HEK293 (cell line): ENCODE results near the gene PSMD6.
A peak's percentile ranks its signal among the peaks of the same experiment; 100 is the strongest.

Source experiments
- GLIS2 ChIP-seq: fragments of 450-650 bp; formaldehyde crosslinking; IDR thresholded peaks from 2 replicates; pipeline ENCODE4 v1.5.1; 2016; ENCODE audit warnings: missing biosample characterization, missing genetic modification characterization
- KLF16 ChIP-seq: fragments of 450-650 bp; formaldehyde crosslinking; IDR thresholded peaks from 2 replicates; pipeline ENCODE4 v1.5.1; 2017; ENCODE audit warnings: missing biosample characterization, missing genetic modification characterization
- PATZ1 ChIP-seq: fragments of 450-650 bp; formaldehyde crosslinking; IDR thresholded peaks from 2 replicates; pipeline ENCODE4 v1.5.1; 2016; ENCODE audit warnings: missing biosample characterization, missing genetic modification characterization
- PBX3 ChIP-seq: sonication (generic); formaldehyde crosslinking; IDR thresholded peaks from 2 replicates; pipeline ENCODE4 v1.8.1; 2022; ENCODE audit warnings: mild to moderate bottlenecking, moderate library complexity, missing genetic modification reagents
- PRDM10 ChIP-seq: fragments of 450-650 bp; formaldehyde crosslinking; IDR thresholded peaks from 2 replicates; pipeline ENCODE4 v1.5.1; 2016; ENCODE audit warnings: missing biosample characterization, missing genetic modification characterization
- SP2 ChIP-seq: fragments of 450-650 bp; formaldehyde crosslinking; IDR thresholded peaks from 2 replicates; pipeline ENCODE4 v1.5.1; 2016; ENCODE audit warnings: missing biosample characterization, missing genetic modification characterization
- SP3 ChIP-seq: fragments of 450-650 bp; formaldehyde crosslinking; IDR thresholded peaks from 2 replicates; pipeline ENCODE4 v1.5.1; 2016; ENCODE audit warnings: missing biosample characterization, missing genetic modification characterization
- YY2 ChIP-seq: fragments of 450-650 bp; formaldehyde crosslinking; IDR thresholded peaks from 2 replicates; pipeline ENCODE4 v1.5.1; 2016; ENCODE audit warnings: missing biosample characterization, missing genetic modification characterization
- ZBTB11 ChIP-seq: fragments of 450-650 bp; formaldehyde crosslinking; conservative IDR thresholded peaks from 2 replicates; pipeline ENCODE4 v1.5.1; 2016; ENCODE audit warnings: low read depth, missing biosample characterization, missing genetic modification characterization
- ZBTB17 ChIP-seq: fragments of 450-650 bp; formaldehyde crosslinking; IDR thresholded peaks from 2 replicates; pipeline ENCODE4 v1.5.1; 2016; ENCODE audit warnings: missing biosample characterization, missing genetic modification characterization
- ZBTB20 ChIP-seq: fragments of 450-650 bp; formaldehyde crosslinking; IDR thresholded peaks from 2 replicates; pipeline ENCODE4 v1.5.1; 2016; ENCODE audit warnings: missing biosample characterization, missing genetic modification characterization
- ZFHX2 ChIP-seq: fragments of 450-650 bp; formaldehyde crosslinking; conservative IDR thresholded peaks from 2 replicates; pipeline ENCODE4 v1.5.1; 2016; ENCODE audit warnings: missing biosample characterization, missing genetic modification characterization
- ZNF121 ChIP-seq: fragments of 450-650 bp; formaldehyde crosslinking; IDR thresholded peaks from 2 replicates; pipeline ENCODE4 v1.5.1; 2016; ENCODE audit warnings: missing biosample characterization, missing genetic modification characterization
- ZNF146 ChIP-seq: fragments of 450-650 bp; formaldehyde crosslinking; IDR thresholded peaks from 2 replicates; pipeline ENCODE4 v1.5.1; 2016; ENCODE audit warnings: missing biosample characterization, missing genetic modification characterization
- ZNF174 ChIP-seq: fragments of 450-650 bp; formaldehyde crosslinking; IDR thresholded peaks from 2 replicates; pipeline ENCODE4 v1.5.0; 2017; ENCODE audit warnings: missing biosample characterization, mild to moderate bottlenecking, missing genetic modification characterization
- ZNF211 ChIP-seq: fragments of 450-650 bp; formaldehyde crosslinking; IDR thresholded peaks from 2 replicates; pipeline ENCODE4 v1.5.1; 2016; ENCODE audit warnings: low read depth, missing biosample characterization, missing genetic modification characterization
- ZNF324 ChIP-seq: fragments of 450-650 bp; formaldehyde crosslinking; IDR thresholded peaks from 2 replicates; pipeline ENCODE4 v1.5.1; 2016; ENCODE audit warnings: missing biosample characterization, missing genetic modification characterization
- ZNF394 ChIP-seq: fragments of 450-650 bp; formaldehyde crosslinking; IDR thresholded peaks from 2 replicates; pipeline ENCODE4 v1.5.1; 2016; ENCODE audit warnings: missing biosample characterization, missing genetic modification characterization, mild to moderate bottlenecking, moderate library complexity, borderline replicate concordance
- ZNF423 ChIP-seq: fragments of 450-650 bp; formaldehyde crosslinking; IDR thresholded peaks from 2 replicates; pipeline ENCODE4 v1.5.1; 2016; ENCODE audit warnings: missing biosample characterization, missing genetic modification characterization
- ZNF513 ChIP-seq: fragments of 450-650 bp; IDR thresholded peaks from 2 replicates; pipeline ENCODE4 v1.5.1; 2018; ENCODE audit warnings: missing biosample characterization, missing genetic modification characterization
- ZNF600 ChIP-seq: fragments of 450-650 bp; formaldehyde crosslinking; IDR thresholded peaks from 2 replicates; pipeline ENCODE4 v1.5.1; 2016; ENCODE audit warnings: missing biosample characterization, missing genetic modification characterization
- ZNF610 ChIP-seq: fragments of 450-650 bp; formaldehyde crosslinking; IDR thresholded peaks from 2 replicates; pipeline ENCODE4 v1.5.1; 2016; ENCODE audit warnings: missing biosample characterization, missing genetic modification characterization, borderline replicate concordance
- ZNF629 ChIP-seq: fragments of 450-650 bp; formaldehyde crosslinking; IDR thresholded peaks from 2 replicates; pipeline ENCODE4 v1.5.1; 2017; ENCODE audit warnings: missing biosample characterization, missing genetic modification characterization
- ZNF660 ChIP-seq: fragments of 450-650 bp; IDR thresholded peaks from 2 replicates; pipeline ENCODE4 v1.5.1; 2018; ENCODE audit warnings: missing biosample characterization, mild to moderate bottlenecking, missing genetic modification characterization
- ZNF76 ChIP-seq: fragments of 450-650 bp; formaldehyde crosslinking; IDR thresholded peaks from 2 replicates; pipeline ENCODE4; 2016; ENCODE audit warnings: low read depth, missing biosample characterization, missing genetic modification characterization, borderline replicate concordance
- ZSCAN5A ChIP-seq: fragments of 450-650 bp; formaldehyde crosslinking; IDR thresholded peaks from 2 replicates; pipeline ENCODE4 v1.5.1; 2016; ENCODE audit warnings: missing biosample characterization, missing genetic modification characterization

The PSMD6 gene

GRCh38 chr3:64023187-64023860 is at the start of gene PSMD6 (continued):
- TF ChIP-seq ZNF513 (tag by site-specific recombination) (no peak), ZNF324 (peak; percentile 56; the same call in 1 of the 2 replicates), KLF16 (tag by site-specific recombination) (0 out of 2 replicates have a peak, but pooled peaks have one; percentile 66), ZNF174 (tag by site-specific recombination) (no peak), ZNF660 (tag by site-specific recombination) (peak; percentile 80), PATZ1 (tag by site-specific recombination) (peak; percentile 77), ZNF76 (peak; percentile 58; the same call in 1 of the 2 replicates), GLIS2 (tag by site-specific recombination) (peak; percentile 82), ZBTB20 (tag by site-specific recombination) (peak; percentile 42; the same call in 1 of the 2 replicates), PRDM10 (peak; percentile 70), SP3 (peak; percentile 70), ZNF146 (tag by site-specific recombination) (peak; percentile 32; the same call in 1 of the 2 replicates), ZFHX2 (tag by site-specific recombination) (peak; percentile 33), ZNF600 (tag by site-specific recombination) (peak; percentile 91), ZBTB17 (tag by site-specific recombination) (peak; percentile 94), ZNF211 (tag by site-specific recombination) (no peak), ZNF423 (tag by site-specific recombination) (peak; percentile 79; the same call in 1 of the 2 replicates), ZNF394 (tag by site-specific recombination) (peak; percentile 57), ZNF610 (tag by site-specific recombination) (peak; percentile 58; the same call in 1 of the 2 replicates), ZBTB11 (peak; percentile 98), YY2 (tag by site-specific recombination) (peak; percentile 79), ZSCAN5A (tag by site-specific recombination) (0 out of 2 replicates have a peak, but pooled peaks have one; percentile 32), PBX3 (CRISPR knock-in tag) (peak; percentile 78), ZNF121 (tag by site-specific recombination) (0 out of 2 replicates have a peak, but pooled peaks have one; percentile 36), ZNF629 (tag by site-specific recombination) (peak; percentile 73), SP2 (tag by site-specific recombination) (peak; percentile 84)
